OCI-M1 (cell line): ENCODE results near the gene EEIG1.
"Not testable (repeated sequence)": the region's sequence is repeated elsewhere in the genome, so short reads cannot be mapped to it uniquely, and the experiment has no call there.

Source experiments
- DNase-seq: peaks from one replicate; lab custom pipeline; 2025; lab: John Stamatoyannopoulos, UW

EEIG1 gene

DNA sequence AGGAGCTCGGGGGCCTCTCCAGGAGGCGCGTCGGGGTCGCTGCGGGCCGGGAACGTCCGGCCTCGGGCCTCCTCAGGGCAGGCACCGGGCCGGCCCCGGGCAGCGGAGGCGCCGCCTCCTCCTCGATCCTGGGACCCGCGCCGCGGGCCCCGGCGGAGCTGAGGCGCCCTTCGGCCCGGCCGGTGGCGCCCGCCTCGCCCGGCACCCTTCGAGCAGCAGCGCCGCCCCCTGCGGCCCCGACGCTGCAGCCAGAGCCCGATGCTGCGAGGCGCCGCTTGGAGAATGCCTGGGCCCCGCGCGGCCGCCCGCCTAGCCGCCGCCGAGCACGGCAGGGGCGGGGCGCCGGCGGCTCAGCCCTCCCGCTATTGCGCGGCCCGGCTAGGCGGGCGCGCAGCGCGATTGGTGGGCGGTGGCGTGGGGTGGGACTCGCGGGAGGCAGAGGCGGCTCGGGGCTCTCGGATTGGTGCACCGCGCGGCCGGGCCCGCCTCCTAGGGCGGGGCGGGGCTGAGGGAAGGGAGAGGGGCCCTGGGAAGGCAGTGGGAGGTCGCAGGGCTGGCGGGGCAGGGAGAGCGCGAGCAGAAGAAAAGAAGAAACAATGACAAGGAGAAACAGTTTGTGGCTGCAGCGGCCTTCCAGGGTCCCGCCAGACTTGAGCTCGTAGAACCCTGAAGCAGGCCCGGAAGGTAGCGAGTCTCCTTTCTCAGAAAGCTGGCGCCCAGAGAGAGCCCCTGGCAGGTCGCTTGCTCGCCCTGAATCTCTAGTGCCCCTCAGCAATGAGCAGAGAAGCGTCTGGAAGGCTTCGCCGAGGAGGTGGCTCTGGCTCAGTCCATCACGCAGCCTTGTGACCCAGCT lies at the start of gene EEIG1:
Gene EEIG1, minus strand, starts transcription at position 284 of the 853 bp plus-strand sequence. CDS start 852 bp downstream, outside the sequence.
- DNase-seq = peak; percentile 97

DNA sequence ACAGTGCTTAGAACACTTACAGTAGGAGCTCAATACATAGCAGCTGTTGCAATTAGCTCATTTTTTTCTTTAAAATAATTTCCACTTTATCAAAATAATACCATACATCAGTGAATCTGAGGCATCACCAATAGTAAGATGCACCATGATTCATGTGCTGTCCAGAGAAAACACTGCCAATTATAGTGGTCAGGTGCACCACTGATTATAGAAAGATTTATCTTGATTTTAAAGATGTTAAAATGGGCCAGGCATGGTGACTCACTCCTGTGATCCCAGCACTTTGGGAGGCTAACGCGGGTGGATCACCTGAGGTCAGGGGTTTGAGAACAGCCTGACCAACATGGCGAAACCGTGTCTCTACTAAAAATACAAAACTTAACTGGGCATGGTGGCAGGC lies 46.9 kb upstream of the EEIG1 start:
- DNase-seq = no peak

DNA sequence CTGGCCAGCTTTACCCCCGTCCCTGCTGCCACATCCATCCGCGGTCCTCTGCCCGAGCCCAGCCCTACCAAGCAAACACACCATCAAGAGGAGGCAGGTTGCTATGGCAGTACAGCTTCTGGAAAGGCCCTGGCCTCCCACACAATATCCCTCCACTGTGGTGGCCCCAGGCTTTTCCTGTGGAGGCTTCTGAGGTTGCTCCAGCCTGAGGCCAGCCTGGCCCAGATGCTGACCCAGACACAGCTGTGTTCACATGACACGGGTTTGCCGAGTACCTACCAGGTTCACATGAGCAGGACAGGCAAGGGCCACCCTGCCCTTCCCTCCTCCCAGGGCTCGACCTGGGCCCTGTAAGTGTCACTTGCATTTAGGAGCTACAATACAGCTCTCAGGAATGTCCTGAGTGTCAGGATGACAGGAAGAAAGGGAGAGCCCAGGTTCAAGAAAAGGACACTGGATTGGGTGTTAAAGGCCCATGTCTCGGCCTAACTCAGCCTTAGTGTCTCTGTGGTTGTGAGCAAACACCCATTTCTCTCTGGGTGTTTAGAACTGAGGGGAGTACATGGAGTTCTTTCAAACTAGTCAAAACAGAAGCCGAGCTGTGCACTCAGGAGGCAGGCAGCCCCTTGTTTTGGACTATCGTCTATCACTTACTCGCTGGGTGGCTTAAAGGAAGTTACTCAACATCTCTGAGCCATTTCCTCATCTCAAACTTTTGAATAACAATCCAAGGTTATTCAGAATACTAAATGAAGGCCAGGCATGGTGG lies 46.2 kb upstream of the EEIG1 start:
- DNase-seq = no peak

DNA sequence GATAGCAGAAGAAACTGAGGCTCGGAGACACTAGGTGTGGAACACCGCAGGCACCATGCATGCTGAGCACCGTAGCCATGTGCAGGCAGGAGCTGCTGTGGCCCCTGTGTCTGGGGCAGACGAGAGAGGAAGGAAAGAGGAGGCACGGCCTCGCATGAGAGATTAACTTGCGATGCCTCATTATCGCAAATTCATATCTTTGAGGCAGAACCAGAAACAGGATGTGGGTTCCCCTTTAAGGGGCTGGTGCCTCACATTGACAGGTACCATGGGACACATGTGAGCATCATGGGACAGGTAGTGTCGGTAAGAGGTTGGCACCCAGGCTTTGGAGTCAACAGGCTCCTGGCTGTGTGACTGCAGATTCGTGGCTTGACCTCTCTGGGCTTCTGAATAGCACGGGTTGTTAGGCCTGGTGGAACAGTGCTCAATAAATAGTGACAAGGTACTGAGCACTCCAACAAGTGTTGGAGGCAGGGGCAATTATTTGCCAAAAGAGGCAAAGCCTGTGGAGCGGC lies 45.5 kb upstream of the EEIG1 start:
- no peak for DNase-seq

DNA sequence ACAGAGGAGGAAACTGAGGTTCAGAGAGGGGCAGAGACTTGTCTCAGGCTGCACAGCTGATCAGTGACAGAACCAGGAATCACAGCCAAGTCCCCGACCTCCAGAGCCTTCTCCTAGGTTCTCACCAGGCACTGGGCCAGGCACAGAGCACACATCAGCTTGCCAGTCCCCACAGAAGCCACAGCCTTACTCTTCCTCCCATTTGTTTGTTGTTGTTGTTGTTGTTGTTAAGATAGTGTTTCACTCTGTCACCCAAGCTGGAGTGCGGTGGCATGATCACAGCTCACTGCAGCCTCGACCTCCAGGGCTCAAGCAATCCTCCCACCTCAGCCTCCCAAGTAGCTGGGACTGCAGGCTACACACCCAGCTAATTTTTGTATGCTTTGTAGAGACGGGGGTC lies 44.9 kb upstream of the EEIG1 start:
- no peak for DNase-seq

DNA sequence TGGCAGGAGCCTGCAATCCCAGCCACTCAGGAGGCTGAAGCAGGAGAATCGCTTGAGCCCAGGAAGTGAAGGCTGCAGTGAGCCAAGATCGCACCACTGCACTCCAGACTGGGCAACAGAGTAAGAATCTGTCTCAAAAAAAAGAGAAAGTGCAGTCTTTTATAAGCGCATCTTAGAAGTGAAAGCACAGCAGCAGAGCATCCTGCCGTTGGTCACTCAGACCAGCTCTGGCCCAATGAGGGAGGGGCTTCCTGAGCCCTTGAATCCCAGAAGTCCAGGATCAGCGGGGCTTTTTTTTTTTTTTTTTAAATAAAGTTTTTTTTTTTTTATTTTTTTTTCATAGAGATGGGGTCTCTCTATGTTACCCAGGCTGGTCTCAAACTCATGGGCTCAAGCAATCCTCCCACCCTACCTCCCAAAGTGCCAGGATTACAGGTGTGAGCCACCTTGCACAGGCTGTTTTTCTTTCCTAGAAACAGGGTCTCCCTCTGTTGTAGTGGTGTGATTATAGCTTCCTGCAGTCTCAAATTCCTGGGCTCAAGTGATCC lies 44.0 kb upstream of the EEIG1 start:
- DNase-seq = no peak

DNA sequence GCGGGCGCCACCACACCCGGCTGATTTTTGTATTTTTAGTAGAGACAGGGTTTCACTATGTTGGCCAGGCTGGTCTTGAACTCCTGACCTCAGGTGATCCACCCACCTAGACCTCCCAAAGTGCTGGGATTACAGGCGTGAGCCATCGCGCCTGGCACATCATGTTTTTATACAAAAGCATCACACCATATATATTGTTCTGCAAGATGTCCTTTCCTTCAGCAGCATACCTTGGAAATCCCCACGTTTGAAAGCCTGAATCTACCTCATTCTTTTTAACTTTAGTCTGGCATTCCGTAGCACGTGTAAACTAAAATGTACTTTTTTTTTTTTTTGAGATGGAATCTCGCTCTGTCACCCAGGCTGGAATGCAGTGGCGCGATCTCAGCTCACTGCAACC lies 42.9 kb upstream of the EEIG1 start:
- not testable (repeated sequence) for DNase-seq

DNA sequence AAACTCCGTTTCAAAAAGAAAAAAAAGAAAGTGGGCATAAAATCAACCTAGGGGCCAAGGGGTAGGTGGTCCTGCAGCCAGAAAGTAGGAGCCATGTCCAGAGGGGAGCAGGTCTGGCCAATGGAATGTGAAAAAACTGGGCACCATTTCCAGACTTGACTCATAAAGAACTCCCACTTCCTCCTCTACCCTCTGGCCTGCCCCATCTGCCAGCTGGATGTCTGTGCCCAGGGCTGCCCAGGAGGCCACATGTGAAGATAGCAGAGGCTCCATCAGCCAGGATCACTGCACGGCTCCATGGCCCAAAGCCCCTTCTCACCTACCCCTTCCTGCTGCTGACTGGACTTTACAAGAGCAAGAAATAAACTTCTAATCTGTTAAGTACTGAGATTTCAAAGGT lies 42.1 kb upstream of the EEIG1 start:
- DNase-seq = no peak

DNA sequence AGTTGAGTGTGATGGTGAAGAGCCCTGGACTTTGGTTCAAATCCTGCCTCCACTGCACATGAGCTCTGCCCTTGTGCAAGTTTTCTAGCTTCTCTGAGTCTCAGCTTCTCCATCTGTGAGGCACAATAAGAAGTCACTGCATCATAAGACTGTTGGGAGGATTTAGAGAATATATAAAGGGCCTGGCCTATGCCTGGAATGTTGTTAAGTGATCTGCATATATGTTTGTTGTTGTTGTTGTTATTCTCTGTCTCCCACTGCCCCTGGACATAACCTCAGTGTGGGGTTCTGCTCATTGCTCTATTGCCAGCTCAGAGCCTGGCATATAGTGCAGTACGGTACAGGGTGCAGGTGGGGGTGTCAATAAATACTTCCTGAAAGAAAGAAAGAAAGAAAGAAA lies 40.3 kb upstream of the EEIG1 start:
- DNase-seq = no peak

DNA sequence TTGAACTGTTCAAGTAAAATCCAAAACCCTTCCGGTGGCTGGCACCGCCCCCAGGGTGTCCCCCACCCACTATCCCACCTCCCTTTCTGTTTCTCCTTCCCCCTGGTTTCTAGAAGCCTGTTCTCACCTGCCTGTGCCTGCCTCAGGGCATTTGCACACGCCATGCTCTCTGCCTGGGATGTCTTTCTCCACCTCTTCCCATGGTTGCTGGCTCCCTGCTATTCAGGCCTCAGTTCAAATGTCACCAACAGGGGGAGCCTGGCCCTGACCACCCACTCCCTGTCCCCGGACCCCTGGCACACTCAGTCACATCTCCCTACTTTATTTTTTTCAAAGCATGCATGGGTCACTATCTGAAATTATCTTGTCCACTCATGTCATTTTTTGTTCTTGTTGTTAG lies 39.9 kb upstream of the EEIG1 start:
- no peak for DNase-seq

DNA sequence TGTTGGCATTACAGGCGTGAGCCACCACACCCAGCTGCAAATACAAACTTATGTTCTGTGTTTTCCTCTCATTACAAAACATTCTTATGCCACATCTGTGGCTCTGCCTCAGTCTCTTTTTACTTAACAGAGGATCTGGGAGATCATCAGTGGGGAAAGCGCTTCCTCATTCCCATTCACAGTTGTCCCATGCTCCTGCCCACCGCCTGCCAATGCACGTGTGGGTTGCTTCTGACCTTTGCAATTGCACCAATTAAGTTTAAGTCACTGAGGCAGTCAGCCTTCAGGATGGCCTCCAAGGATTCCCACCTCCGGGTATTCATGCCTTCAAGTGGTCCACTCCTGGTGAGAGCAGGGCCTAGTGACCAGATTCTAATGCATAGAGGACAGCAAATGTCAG lies 34.9 kb upstream of the EEIG1 start:
- DNase-seq = no peak

DNA sequence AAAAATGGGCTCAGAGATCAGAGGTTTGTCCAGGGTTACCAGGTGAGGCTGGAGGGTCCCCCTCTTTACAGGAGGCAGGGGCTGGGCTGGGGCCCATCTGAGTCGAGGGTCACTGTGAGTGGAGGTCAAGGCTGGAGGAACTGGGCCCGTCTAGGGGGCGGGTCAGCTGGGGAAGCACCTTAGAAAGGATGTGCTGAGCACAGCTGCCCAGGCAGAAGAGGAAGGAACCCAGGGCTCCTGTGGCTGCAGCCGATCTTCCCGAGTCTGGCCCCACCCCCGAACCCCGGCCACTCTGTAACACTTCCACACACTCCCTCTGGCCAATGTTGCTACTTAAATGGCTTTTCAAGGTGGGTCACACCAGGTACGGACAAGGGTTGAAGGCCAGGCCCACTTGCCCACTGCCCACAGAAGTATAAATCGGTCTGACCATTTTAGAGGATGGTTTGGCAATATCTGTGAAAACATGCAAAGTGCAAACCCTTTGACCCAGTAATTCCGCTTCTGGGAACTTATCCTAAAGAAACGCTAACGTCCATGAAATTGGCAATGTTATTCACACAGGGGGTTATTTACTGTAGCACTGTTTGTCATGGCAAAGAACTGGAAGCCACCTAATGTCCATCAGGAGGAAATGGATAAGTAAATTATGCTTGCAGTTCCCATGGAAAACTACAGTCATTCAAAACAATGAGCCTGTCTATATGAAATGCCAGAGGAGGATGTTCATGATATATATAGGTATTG lies 30.5 kb upstream of the EEIG1 start:
- DNase-seq = no peak

DNA sequence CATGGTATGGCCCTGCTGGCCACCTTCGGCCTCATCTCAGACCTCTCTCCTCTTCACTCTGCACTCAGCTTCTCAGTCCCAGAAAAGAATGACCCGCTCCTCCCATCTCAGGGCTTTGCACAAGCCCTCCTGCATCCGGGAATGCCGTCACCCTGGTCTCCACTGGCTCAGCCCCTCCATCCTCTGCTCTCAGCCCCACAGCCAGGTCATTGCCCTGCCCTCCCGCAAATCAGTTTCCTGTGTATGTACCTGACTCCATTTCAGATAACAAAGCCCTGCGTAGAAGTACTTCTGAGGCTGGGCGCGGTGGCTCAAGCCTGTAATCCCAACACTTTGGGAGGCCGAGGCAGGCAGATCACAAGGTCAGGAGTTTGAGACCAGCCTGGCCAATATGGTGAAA lies 28.9 kb upstream of the EEIG1 start:
- DNase-seq = no peak

DNA sequence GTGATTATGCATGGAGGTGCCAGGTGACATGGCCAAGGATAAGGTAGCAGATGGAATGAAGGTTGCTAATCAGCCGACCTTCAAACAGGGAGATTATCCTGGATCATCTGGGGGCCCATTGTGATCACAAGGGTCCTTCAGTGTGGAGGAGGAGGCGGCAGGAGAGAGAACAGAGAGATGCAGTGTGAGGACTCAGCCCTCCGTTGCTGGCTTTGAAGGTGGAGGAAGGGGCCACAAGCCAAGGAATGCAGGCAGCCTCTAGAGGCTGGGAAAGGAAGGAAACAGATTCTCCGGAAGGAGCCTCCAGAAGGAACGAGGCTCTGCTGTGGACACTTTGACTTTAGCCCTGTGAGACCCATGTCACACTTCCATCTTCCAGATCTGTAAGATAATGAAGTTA lies 27.4 kb upstream of the EEIG1 start:
- DNase-seq = no peak

DNA sequence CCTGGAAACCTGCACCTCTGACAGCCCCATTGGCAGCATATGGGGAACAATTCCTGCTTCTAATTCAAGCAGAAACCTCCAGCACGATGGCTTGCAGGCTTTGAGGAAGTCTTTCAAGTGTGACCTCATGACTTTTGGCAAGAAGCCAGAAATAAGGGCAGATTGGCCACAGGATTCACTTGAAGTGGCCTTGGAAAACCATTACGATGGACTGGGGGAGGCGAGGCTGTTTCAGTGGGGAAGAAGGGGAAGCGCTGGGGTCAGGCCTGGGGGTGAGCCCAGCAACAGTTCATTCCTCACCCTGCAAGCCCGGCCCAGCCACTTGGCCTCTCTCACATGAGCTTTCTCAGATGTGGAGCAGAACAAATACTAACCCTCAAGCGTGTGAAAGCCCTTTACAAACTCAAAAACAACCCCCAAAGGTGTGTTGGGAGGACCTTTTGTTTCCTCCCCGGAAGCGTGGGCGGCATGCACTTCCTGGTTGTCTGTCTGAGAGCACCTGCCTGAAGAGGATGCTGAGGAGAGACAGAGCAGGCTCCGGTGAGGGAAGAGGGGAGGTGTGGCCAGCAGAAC lies 26.9 kb upstream of the EEIG1 start:
- peak; percentile 94 for DNase-seq

DNA sequence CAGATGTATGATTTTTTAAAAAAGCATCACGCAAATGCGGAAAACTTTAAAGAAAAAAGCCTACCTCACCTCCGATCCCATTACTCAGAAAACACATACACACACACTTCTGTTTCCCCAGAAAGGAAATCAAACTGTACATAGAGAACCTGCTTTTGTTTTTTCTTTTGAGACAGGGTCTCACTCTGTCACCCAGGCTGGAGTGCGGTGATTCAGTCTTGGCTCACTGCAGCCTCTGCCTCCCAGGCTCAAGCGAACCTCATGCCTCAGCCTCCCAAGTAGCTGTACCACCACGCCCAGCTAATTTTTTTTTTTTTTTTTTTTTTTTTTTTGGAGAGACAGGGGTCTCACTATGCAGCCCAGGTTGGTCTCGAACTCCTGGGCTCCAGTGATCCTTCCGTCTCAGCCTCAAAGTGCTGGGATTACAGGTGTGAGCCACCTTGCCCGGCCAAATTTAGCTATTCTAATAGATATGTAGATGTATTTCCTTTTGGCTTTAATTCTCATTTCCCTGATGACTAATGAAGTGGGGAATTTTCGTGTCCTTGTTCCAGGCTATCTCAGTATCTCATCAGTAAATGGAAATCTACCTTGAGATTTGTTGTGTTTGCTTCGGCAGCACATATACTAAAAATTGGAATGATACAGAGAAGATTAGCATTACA lies 25.7 kb upstream of the EEIG1 start:
- no peak for DNase-seq

DNA sequence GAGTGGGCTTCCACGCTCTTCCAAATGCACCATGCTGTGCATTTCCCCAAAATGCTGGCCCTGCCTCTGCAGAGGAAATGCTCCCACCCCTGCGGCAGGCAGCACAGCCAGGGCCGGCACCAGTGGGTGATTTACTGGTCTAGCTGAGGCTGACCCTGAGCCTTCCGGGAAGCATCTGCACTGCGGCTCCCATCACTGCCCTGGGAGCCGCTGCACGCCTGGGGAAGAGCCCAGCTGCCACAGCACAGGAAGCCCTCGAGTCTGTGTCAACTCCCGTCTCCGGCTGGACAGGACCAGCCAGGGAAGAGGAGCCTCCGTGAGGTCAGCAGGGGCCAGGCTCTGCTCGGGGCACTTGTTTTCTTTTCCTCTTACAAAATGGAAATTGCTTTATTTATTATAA lies 25.1 kb upstream of the EEIG1 start:
- no peak for DNase-seq

DNA sequence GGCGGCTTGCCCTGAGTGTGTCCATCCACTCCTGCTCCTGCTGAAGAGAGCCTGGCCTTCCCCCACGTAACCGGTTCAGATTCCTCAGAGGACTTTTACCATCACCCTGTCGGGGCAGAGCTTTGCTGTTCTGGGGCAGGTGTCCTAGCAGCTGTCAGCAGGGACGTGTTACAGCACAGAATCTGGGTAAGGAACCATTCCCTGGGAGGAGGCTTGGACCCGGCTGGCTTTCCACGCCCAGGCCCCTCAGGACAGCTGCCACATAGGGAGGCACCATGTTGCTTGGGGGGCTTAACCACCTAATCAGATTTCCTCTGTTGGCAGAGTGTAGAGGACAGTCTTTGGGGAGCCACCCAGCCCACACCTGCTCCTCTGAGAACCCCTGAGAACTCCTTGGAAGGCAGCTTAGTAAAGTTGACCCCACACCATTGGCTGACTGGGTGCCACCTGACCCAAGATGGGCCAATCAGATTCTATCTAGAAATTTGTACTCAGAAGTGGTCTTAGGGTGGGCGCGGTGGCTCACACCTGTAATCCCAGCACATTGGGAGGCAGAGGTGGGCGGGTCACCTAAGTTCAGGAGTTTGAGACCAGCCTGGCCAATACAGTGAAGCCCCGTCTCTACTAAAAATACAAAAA lies 23.3 kb upstream of the EEIG1 start:
- no peak for DNase-seq

DNA sequence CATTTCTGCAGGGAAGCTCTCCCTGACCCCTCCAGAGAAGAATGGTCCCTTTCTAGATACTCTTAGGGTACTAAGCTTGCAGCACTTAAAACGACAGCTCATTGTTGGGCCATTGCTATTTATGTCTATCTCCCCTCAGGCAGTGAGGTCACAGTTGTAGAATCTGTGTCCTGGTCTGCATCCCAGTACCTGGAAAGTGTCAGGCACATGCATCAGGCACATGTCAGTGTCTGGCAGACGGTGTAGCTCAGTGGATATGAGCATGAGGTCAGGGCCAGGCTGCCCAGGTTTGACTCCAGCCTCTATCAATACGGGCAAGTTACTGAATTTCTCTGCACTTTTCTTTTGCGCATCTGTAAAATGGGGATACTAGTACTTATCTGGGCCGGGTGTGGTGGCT lies 22.2 kb upstream of the EEIG1 start:
- no peak for DNase-seq

DNA sequence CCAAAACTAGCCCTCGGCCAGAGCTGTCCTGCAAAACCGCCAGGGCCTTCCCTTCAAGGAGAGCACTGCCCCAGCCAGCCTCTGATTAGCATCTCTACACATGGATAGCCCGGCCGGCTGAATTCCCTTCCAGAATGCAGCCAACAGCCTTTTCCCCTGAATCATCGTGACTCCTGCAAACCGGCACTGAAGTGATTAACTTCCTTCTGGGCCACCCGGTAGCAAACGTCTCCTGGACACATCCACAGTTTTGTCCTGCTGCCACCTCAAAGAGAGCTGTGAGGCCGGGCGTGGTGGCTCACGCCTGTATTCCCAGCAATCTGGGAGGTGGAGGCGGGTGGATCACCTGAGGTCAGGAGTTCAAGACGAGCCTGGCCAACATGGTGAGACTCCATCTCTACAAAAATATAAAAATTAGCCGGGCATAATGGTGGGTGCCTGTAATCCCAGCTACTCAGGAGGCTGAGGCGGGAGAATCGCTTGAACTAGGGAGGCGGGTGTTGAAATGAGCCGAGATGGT lies 21.1 kb upstream of the EEIG1 start:
- DNase-seq = peak; percentile 65
